Keratinocyte (primary cell): ENCODE results near the gene ITGA11.

ENCODE experiments used
- CTCF ChIP-seq, 3 experiments: IDR thresholded peaks in 1 of 3; conservative IDR thresholded peaks in 1 of 3; optimal IDR thresholded peaks in 1 of 3; 2 replicates in 2 of 3; 3 replicates in 1 of 3; pipeline versions ENCODE3 to v1.5.1; 2011; ENCODE audit warnings: low read length in 3 of 3, mild to moderate bottlenecking in 3 of 3, moderate library complexity in 2 of 3, control low read depth in 1 of 3, inconsistent platforms in 1 of 3; ENCODE audit not compliant: insufficient read depth in 2 of 3; ENCODE audit errors: extremely low read depth in 1 of 3
- EZH2 ChIP-seq: IDR thresholded peaks from one replicate; pipeline ENCODE4 v1.6.1; 2012; ENCODE audit warnings: inconsistent platforms, mild to moderate bottlenecking, low read length, moderate library complexity

- no peak for TF ChIP-seq EZH2
- TF ChIP-seq CTCF (optimal IDR thresholded peaks at IDR 0.05 in 1 of 3, IDR thresholded peaks at IDR 0.05 in 1 of 3, conservative IDR thresholded peaks at IDR 0.05 in 1 of 3; ENCODE audit: extremely low read depth in 1 of 3, insufficient read depth in 2 of 3, low read length in 3 of 3) = no peak
Observed at GRCh38 chr15:68365140-68365745, 66.7 kb downstream of the ITGA11 start.
